OCI-LY1 (cell line): ENCODE data around the gene DDX17.

Experiments used
- H2AFZ ChIP-seq: fragments of 200-600 bp; sonication (generic), shearing (Covaris generic); 2 replicates; pipeline ENCODE4 v1.6.0; 2014; ENCODE audit warnings: antibody characterized with exemption, mild to moderate bottlenecking, low read length
- H3F3A ChIP-seq: fragments of 200-600 bp; sonication (generic), shearing (Covaris generic); 2 replicates; pipeline ENCODE4 v1.6.0; 2014; ENCODE audit warnings: mild to moderate bottlenecking, antibody characterized with exemption, low read length, moderate library complexity; ENCODE audit not compliant: insufficient read depth
- H3K27ac ChIP-seq: fragments of 200-600 bp; sonication (generic); 2 replicates; pipeline ENCODE4 v1.5.1; 2014; ENCODE audit warnings: low read length, mixed run types, mild to moderate bottlenecking, low read depth; ENCODE audit not compliant: poor library complexity, severe bottlenecking
- H3K27me3 ChIP-seq: fragments of 200-600 bp; sonication (generic); 2 replicates; pipeline ENCODE4 v1.6.0; 2014; ENCODE audit warnings: antibody characterized with exemption, mild to moderate bottlenecking, low read length, moderate library complexity; ENCODE audit not compliant: insufficient read depth
- H3K36me3 ChIP-seq: fragments of 200-600 bp; sonication (generic); 2 replicates; pipeline ENCODE4 v1.6.1; 2014; ENCODE audit warnings: mild to moderate bottlenecking, antibody characterized with exemption, low read length, moderate library complexity, mixed read lengths; ENCODE audit not compliant: insufficient read depth
- H3K4me1 ChIP-seq: fragments of 200-600 bp; sonication (generic); 2 replicates; pipeline ENCODE4 v1.5.1; 2014; ENCODE audit warnings: mild to moderate bottlenecking, low read length, moderate library complexity; ENCODE audit not compliant: insufficient read depth, severe bottlenecking
- H3K4me2 ChIP-seq: fragments of 200-600 bp; sonication (generic), shearing (Covaris generic); 2 replicates; pipeline ENCODE4 v1.6.1; 2014; ENCODE audit warnings: low read length
- H3K4me3 ChIP-seq: fragments of 200-600 bp; sonication (generic); 2 replicates; pipeline ENCODE4 v1.5.1; 2014; ENCODE audit warnings: low read length, low read depth, mild to moderate bottlenecking, mixed read lengths; ENCODE audit not compliant: poor library complexity, severe bottlenecking
- H3K79me2 ChIP-seq: fragments of 200-600 bp; shearing (Covaris generic); 2 replicates; pipeline ENCODE4 v1.6.1; 2016; ENCODE audit warnings: mixed run types, low read length, mixed read lengths; ENCODE audit not compliant: insufficient read depth
- H3K9ac ChIP-seq: fragments of 200-600 bp; sonication (generic), shearing (Covaris generic); 2 replicates; pipeline ENCODE4 v1.6.1; 2014; ENCODE audit warnings: mild to moderate bottlenecking, low read length, mixed read lengths
- H3K9me2 ChIP-seq: fragments of 200-600 bp; sonication (generic), shearing (Covaris generic); 2 replicates; pipeline ENCODE4 v1.6.1; 2014; ENCODE audit warnings: low read depth, mild to moderate bottlenecking, low read length, mixed read lengths
- H3K9me3 ChIP-seq: fragments of 200-600 bp; shearing (Covaris generic); 2 replicates; pipeline ENCODE4 v1.6.1; 2014; ENCODE audit warnings: low read length, mixed read lengths
- H4K20me1 ChIP-seq: fragments of 200-600 bp; sonication (generic), shearing (Covaris generic); 2 replicates; pipeline ENCODE4 v1.6.0; 2016; ENCODE audit warnings: mild to moderate bottlenecking, low read length; ENCODE audit not compliant: insufficient read depth
- CTCF ChIP-seq: fragments of 200-600 bp; sonication (generic), shearing (Covaris generic); IDR thresholded peaks from 2 replicates; pipeline ENCODE4 v1.5.1; 2017; ENCODE audit warnings: mild to moderate bottlenecking, antibody characterized with exemption, low read length, moderate library complexity, mixed read lengths
- EZH2 ChIP-seq: fragments of 200-600 bp; sonication (generic), shearing (Covaris generic); IDR thresholded peaks from 2 replicates; pipeline ENCODE4 v1.8.0; 2017; ENCODE audit warnings: borderline replicate concordance, mixed run types, mild to moderate bottlenecking, antibody characterized with exemption, low read length, moderate library complexity, mixed read lengths

DDX17 gene

DNA sequence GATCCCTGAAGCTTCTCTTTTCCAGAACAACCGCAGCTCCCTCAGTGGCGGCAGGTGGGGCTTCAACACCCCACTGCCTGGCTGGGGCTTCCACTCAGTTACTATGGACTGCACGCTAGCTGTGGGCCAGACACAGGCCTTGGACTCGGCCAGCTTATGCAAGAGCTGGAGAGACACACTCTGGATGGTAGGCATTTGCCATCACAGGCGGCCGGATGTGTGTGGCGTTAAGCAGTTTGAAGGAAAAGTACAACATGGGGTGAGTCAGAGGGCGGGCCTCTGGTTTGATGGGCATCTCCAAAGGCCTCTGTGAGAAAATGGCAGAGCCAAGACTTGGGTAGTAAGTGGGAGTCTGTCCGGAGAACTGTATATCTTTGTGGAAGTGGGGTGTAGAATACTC, 68.7 kb downstream of the DDX17 start:
- no peak for TF ChIP-seq CTCF
- no peak for TF ChIP-seq EZH2
- H3K9me3 ChIP-seq: no peaks in the 10 kb centered on the region
- no peak overlapping the region for H3K4me2 ChIP-seq
- H3K79me2 ChIP-seq: no peaks in the 10 kb centered on the region
- H3K4me1 ChIP-seq: no peaks in the 10 kb centered on the region
- H3K9me2 ChIP-seq: no peaks in the 10 kb centered on the region
- H3F3A ChIP-seq: no peaks in the 10 kb centered on the region
- H3K36me3 ChIP-seq: no peaks in the 10 kb centered on the region
- H3K9ac ChIP-seq: no peak overlapping the region
- H4K20me1 ChIP-seq: no peaks in the 10 kb centered on the region
- H3K27me3 ChIP-seq: peaks cover 6% of the 10 kb centered on the region; the same call in 1 of the 2 replicates
- no peak overlapping the region for H3K27ac ChIP-seq
- no peak overlapping the region for H3K4me3 ChIP-seq
- H2AFZ ChIP-seq: no peak overlapping the region

DNA sequence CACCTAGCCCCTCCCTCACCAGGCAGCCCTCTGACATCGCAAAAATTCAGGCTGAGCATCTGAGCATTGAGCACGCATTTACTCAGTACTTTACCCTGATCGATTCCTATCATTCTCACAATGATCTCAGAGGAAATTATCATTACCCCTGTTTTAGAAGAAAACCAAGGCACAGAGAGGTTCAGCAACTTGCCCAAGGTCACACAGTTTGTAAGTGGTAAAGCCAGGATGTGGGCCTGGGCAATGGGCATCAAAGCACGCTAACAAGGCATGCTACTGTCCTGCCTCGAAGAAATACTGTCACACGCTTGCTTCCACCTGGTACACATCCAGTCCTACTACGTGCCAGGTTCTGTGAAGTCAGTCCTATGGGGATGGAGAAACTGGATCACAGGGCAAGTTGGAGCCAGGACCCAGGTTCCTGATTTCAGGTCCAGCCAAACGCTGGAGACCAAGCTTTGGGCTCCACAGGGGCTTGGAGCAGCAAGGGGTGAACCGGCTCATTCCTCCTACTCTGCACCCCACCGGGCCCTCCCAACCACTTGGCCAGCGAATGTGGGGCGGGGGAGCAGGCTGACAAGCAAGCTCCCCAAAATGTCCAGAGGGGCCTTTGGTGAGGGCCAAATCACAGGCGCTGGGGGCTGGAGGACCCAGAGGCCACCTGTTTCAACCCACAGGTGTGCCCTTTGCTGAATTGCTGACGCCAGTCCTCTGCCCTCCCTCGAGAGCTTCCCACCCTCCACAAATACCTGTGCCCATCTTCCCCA, 69.3 kb downstream of the DDX17 start:
- H3K9me2 ChIP-seq: no peaks in the 10 kb centered on the region
- H3K4me3 ChIP-seq: no peak overlapping the region
- H3K36me3 ChIP-seq: no peaks in the 10 kb centered on the region
- no peaks in the 10 kb centered on the region for H3K79me2 ChIP-seq
- no peaks in the 10 kb centered on the region for H3K4me1 ChIP-seq
- no peak overlapping the region for H3K4me2 ChIP-seq
- H3K27ac ChIP-seq: no peak overlapping the region
- H3F3A ChIP-seq: no peaks in the 10 kb centered on the region
- H3K9ac ChIP-seq: no peak overlapping the region
- no peaks in the 10 kb centered on the region for H3K9me3 ChIP-seq
- H2AFZ ChIP-seq: no peak overlapping the region
- TF ChIP-seq EZH2: no peak
- no peak for TF ChIP-seq CTCF
- H4K20me1 ChIP-seq: no peaks in the 10 kb centered on the region
- 0 out of 2 replicates have a peak, but pooled peaks cover 6% of the 10 kb centered on the region for H3K27me3 ChIP-seq

- no peaks in the 10 kb centered on the region for H3K9me2 ChIP-seq
- H3K79me2 ChIP-seq: no peaks in the 10 kb centered on the region
- TF ChIP-seq CTCF (no peak), EZH2 (no peak)
- H3F3A ChIP-seq: no peaks in the 10 kb centered on the region
- H3K27ac ChIP-seq: no peak overlapping the region
- H3K4me1 ChIP-seq: no peaks in the 10 kb centered on the region
- H3K4me3 ChIP-seq: no peak overlapping the region
- H3K27me3 ChIP-seq: 0 out of 2 replicates have a peak, but pooled peaks cover 6% of the 10 kb centered on the region
- no peak overlapping the region for H3K9ac ChIP-seq
- no peaks in the 10 kb centered on the region for H3K36me3 ChIP-seq
- H3K9me3 ChIP-seq: no peaks in the 10 kb centered on the region
- H4K20me1 ChIP-seq: no peaks in the 10 kb centered on the region
- no peak overlapping the region for H2AFZ ChIP-seq
- H3K4me2 ChIP-seq: no peak overlapping the region
These were observed 70.1 kb downstream of the DDX17 start for GRCh38 chr22:38435965-38436364.
